Activated CD8-positive, alpha-beta memory T cell treated with anti-CD3 and anti-CD28 coated beads, Interleukin-2, amount 50 U/mL, for 4 hours (primary cell): ENCODE data around the gene KAZN.

Experiments used
- DNase-seq: peaks from one replicate; pipeline ENCODE4 v3.0.0-alpha.2; 2020

Gene KAZN

DNA sequence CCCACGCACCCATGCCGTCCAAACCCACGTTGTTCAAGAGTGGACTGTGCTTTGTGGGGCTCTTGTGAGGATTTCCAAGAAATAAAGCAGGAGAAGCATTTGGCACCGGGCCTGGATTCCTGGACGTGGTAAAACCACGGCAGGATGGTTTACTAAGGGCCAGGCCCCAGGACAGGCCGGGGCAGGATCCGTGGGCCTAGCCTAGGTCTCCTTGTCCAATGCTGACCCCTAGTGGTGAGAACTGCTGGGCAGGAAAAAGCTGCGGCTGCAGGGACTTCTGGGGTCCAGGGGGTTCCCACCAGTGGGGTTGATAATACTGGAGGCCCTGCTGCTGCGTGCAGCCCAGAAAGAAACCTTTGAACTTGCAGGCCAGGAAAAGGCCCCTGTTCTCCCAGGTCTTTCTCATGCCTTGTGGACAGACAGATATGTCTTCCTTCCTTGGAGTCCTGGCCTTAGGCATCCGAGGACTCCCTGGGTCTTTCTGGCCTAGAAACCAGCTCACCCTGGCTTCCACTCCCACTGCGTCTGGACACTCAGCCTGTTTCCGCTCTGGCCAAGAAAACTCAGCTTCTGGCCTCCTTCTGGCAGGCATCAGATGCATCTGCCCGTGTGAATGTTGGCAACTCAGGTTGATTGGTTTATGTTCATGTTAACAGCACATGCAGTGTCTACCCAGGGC lies 448.1 kb downstream of the KAZN start:
- peak; percentile 52 for DNase-seq

DNA sequence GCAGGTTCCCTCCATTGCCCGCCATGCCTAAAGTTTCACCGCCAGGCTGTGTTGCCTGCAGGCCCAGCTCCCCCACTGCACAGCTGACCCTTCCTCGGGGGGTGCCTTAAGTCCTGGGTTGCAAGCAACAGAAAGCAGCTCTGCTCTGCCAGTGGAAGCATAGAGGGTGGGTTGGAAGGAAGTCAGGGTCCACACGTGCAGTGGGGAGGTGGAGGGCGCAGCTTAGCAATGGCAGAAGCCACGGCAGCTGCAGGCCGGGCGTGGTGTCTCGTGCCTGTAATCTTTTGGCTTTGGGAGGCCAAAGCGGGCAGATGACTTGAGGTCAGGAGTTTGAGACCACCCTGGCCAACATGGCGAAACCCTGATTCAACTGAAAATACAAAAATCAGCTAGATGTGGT lies 448.8 kb downstream of the KAZN start:
- DNase-seq = no peak

DNA sequence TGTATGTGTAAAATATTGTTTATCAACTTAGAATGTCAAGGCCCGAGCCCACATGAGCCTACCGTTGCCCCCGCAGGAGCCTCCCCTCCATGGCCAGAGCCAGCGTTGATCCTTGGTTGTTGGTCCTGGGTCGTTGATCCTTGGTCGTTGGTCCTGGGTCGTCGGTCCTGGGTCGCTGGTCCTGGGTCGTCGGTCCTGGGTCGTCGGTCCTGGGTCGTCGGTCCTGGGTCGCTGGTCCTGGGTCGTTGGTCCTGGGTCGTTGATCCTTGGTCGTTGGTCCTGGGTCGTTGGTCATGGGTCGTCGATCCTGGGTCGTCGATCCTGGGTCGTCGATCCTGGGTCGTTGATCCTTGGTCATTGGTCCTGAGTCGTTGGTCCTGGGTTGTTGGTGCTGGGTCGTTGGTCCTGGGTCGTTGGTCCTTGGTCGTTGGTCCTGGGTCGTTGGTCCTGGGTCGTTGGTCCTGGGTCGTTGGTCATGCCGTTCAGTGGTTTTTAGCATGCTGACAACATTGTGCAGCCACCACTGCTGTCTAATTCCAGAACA lies 450.0 kb downstream of the KAZN start:
- DNase-seq = no peak

DNA sequence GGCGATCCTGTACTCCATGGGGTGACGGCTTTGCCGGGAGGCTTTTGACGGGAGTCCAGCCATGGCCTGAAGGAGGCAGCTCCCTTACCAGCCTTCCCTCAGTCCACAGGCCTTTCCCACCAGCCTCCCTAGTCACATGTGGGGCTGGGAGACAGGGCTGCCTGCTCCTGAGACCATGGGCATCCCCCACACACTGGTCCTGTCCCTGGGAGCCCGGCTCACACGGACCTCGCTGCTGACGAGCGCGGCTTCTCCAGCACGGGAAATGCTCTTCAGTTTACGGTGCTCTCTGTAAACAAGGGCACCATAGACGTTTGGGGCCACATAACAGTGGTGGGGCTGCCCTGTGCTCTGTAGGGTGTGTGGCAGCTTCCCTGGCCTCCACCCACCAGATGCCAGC lies 450.6 kb downstream of the KAZN start:
- no peak for DNase-seq

DNA sequence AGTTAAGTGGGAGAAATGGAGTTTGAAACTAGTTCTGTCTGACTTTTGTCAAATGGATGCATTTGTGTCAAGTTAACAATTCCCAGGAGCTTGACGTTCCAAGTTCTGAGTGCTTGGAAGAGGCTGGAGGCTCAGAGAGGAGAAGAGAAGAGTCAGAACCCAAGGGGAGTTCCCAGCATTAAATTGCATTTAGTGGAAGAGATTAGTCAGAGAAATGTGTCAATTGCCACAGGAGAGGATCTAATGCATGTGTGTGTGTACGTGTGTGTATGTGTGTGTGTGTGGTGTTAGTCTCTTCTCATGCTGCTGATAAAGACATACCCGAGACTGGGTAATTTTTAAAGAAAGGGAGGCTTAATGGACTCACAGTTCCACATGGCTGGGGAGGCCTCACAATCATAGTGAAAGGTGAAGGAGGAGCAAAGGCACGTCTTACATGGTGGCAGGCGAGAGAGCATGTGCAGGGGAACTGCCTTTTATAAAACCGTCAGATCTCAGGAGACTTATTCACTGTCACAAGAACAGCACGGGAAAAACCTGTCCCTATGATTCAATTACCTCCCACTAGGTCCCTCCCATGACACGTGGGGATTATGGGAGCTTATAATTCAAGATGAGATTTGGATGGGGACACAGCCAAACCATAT lies 453.5 kb downstream of the KAZN start:
- no peak for DNase-seq

DNA sequence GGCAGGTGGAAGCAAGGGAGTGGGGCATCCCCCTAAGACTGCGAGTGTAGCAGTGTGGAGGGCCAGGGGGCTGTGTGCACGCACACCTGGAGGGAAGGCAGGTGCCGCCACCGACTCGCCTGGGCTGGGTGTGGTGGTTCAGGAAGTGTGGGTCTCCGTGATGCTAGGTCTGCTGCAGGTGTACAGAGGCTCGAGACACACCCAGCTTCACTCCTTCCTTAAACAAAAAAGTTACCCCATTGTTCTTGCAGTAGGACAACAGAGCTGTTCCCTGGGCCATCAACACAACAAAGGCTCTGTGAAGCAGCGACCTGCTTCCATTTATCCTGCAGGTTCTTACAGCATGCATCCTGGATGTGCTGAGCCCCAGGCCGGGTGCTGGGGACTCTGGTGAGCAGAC lies 454.7 kb downstream of the KAZN start:
- DNase-seq = no peak

DNA sequence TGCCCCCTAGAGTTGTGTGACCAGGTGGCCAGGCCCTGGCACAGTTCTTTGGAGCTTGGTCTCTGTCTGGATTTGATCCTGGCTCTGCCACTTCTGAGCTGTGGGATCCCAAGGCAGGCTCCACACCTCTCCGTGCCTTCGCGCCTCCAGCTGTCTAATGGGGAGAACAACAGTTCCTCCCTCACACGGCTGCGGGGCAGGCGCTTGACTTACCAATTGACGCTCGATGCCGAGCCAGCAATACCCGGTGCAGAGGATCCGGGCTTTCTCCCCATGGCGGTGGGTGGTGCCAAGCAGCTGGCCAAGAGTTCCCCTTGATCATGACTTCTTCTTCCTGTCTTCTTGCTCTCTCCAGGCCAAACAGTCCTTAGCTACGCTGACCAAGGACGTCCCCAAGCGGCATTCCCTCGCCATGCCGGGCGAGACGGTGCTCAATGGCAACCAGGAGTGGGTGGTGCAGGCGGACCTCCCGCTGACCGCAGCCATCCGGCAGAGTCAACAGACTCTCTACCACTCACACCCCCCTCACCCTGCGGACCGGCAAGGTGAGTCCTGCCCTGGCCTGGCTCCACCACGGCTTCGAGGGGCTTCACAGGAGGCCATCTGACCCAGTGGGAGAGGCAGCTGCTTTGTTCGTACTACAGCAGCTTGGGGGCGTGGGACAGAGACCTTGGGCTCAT lies 457.4 kb downstream of the KAZN start:
- no peak for DNase-seq

DNA sequence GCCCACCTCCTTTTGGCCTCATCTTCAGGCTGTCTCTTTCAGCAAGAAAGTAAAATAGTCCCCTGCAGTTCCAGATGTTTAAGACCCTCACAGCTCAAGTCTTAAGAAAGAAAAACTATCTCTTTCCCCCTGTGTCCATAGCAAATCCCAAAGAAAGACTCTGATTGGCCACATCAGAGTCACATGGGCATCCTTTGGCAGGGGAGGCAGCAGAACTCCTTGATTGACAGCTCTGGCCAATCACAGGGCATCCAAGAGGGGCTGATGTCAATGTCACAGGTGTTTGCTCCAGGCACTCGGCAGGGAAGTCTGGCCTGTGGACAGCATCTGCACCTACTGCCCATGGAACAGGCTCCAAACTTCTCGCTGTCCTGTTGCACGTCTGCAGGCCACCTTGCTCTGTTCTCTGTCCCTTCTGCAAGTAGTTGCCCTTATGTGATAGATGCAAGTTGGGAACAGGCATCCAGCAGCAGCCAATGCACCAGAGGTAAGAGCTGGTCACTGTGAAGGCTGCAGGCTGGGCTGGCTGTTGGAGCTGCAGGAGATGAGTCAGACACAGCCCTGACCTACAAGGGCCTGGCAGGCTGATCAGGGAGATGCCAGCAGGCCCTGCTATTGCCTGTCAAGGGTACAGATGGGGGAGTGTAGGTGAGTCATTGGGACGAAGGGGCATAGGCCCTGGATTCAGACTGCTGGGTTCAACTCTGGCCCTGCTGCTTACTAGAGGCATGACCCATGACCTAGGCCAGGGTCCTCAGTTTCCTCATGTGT lies 458.2 kb downstream of the KAZN start:
- DNase-seq = no peak

DNA sequence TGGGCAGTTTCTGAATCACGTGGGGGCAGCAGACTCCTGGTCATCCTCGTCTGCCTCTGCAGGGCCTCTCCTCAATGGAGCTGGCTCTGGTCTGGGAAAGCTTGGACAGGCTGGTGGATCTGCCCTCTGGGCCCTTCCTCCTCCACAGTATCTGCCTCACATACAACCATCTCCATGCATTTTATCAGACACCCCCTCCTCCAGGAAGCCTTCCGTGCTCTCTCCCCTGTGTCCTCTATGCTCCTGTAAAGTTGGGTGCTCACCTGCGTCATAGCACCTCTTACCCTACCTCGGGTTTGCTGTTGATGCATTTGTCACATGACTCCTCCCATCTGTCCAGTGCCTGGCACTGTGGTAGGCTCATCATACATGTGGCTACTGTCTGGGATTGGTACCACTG lies 459.3 kb downstream of the KAZN start:
- no peak for DNase-seq

DNA sequence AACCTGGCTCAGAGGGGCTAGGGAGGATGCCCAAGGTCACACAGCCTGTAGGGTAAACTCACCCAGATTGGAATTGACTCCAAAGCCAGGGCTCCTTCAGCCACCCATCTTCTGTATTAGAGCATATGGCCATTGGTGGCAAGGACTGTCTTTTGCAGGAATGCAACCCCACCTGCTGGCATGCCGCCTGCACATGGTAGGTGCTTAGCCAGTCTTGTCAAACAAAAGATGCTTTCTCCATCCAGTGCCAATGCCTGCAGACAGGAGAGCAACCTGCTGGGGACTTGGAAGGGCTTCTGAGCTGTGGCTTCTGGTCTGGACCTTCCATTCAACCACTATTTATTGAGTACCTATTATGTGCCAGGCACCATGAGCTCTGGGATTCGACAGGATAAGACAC lies 459.8 kb downstream of the KAZN start:
- no peak for DNase-seq

DNA sequence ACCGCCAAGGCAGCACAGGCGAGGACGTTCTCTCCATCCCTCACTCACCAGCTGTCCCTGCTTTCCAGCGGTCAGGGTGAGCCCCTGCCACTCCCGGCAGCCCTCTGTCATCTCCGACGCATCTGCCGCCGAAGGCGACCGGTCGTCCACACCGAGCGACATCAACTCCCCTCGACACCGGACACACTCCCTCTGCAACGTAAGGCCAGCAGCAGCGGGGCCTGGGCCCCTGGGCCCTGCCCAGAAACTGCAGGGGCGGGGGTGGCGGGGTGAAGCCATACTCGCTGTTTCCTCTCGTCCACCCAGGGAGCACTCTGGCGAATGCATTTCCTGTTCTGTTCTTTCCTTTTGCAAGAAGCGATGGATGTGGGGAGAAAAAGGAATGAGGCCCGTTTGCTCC lies 461.6 kb downstream of the KAZN start:
- DNase-seq = no peak

DNA sequence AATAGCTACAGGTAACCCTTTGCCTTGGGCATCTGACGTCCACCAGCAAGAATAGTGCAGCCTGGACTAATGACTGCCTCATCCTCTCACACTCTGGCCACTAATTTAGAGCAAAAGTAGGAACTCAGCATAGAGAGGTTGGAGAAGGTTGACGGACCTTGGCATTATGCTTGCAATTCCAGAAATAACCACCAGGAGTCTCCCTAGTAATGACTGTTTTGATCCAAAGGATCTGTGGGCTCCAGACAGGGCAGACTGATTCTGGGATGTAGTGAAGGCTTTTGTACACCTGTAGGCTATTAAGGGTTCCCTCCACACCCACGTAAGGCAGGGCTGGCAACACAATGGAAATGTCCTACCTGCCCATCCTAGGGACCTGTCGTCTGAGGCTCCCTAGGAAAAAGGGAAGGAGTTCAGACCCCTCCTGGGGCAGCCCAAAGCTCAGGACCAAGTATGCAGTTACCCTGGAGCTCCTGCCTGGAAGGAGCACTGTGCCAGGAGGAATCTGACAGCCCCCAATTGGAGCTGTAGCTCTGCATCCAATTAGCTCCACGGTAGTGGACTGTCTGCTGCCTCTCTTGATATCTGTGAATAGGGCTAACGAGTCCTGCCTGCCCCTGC lies 464.1 kb downstream of the KAZN start:
- DNase-seq = no peak

DNA sequence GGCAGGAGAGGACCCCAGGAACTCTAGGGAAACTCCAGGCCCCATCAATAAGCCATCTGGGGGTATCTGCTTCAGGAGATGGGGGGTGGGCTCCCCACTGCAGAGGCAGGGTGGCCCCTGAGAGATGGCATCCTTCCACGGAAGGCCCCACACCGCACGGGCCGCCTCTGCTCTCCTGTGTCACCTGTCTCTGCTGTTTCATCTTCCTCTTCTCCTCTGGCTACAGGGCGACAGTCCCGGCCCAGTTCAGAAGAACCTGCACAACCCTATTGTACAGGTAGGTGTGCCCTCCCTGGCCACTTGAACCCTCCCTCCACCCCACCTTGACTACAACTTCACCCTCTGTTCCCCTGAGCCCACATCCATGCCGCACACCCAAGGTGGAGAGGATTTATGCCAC lies 464.9 kb downstream of the KAZN start:
- no peak for DNase-seq

DNA sequence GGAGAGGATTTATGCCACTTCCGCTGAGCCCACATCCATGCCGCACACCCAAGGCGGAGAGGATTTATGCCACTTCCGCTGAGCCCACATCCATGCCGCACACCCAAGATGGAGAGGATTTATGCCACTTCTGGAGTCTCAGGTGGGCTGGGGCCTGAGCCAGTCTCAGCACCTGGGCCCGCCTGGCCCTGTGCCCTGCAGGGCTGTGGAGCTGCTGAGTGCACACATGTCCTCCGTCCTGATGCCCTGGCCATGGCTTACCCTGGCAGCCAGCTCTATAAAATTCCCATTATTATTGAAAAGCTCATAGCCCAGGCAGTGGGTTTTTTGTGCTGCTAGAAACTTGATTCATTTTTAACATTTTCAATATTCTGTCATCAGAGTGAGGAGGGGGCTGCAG lies 465.3 kb downstream of the KAZN start:
- no peak for DNase-seq

DNA sequence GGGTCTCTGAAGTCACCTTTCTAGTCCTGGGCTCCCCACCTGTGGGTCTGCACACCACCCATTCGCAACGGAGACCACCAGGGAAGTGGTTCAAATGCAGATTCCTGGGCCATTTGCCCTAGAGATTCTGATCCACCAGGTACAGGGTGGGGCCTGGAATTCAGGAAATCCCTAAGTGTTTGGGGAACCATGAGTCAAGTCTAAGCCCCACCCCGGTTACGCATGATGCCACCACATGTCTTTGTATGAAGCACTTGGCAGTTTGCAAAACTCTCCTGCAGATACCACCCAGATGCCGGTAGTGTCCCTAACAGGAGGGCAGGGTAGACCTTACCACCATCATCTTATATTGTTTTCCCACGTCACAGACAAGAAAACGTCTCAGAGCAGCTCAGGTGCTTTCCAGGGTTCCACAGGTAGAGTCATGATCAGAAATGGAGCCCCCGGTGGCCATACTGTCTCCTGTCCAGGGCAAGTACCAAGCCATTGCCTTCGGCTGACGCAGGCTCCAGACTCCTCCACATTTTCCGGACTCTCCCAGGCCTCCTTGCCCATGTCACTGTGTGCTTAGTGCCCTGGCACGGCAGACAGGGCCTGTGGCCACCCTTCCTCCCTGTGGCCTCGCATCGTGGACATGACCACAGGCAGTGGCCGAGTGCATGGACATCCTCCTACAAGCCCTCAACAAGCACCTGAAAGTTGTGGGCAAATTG lies 465.9 kb downstream of the KAZN start:
- DNase-seq = no peak

DNA sequence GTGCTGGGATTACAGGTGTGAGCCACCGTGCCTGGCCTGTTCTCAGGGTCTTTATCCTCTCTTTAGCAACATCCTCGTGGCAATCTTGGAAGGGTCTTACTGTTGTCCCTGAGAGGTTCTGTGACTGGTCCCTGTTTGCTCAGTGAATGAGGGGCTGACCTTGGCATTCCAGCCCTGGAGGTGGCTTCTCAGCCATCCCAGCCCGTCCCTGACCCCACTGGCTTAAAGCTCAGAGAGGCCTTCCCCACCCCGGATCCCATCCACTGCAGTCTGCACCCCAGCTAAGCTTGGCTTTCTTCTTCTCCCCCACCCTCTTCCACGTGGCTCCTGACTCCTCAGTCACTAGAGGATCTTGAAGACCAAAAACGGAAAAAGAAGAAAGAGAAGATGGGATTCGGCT lies 466.8 kb downstream of the KAZN start:
- no peak for DNase-seq

DNA sequence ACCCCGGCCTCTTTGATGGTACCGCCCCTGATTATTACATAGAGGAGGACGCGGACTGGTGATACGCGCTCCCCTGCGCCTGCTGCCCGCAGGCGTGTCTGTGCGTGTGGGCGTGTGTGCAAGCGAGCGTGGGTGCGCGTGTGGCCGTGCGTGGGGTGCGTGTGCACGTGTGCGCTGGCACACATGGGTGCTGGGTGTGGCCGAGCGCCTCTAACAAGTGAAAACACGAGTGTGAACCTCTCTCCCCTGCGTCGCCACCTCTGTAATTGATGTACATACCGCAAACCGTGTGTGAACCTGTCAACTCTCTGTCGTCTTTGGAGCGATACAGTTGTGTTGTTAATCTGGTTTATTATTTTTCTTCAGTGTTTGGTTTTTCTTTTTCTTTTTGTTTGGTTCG lies 467.3 kb downstream of the KAZN start:
- no peak for DNase-seq

DNA sequence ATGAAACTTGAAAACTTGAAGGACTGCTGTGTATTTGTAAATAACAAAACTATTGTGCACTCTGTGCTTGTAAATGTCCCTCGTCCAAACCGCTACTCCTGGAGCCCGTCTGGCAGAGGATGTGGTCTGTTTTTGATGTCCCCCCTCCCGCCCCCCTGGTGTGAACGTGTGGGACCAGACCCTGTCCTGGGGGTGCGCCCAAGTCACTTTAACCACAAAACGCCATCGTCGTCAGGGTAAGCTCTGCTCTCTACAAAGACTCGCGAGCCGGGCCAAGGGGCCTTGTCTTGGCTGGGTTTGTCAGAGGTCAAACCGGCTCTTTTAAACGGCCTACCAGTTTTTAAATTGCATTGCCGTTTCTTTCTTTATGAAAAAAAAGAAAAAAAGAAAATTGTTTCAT lies 467.7 kb downstream of the KAZN start:
- DNase-seq = no peak

DNA sequence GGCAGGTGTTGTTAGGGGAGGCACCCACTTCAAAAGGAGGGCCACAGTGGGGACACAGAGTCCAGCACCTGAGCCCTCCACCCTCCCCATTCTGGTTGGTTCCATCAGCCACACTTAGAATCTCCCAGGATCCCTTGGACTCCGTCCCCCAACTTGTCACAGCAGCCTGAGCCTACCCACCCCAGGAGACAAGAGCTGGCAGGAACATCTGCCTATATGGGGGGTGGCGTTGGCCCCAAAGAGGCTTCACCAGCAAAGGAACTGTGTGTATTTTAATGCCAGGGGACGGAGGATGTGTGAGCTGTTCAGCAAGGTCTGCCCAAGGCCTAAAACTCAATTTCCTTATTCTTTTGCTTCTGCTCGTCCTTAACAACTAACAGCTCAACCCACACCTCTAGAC lies 468.7 kb downstream of the KAZN start:
- DNase-seq = no peak

DNA sequence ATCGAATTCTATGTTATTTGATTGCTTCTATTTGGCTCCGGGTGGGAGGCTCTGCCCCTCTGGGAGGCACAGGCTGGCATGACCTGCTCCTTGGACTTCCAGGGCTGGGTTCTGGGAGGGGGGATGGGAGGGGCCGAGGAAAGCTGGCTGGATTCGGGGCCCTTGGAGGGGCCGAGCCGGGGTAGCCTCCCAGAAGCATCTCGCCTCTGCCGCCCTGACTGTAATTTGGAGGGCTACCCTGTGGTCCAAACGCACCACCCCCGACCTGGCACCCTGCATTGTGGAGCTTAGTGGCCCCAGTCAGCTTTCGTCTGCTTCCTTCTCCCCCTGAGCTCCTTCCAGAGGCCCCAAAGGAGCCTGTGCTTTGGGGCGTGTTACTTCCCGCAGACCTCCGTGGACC lies 469.7 kb downstream of the KAZN start:
- no peak for DNase-seq

DNA sequence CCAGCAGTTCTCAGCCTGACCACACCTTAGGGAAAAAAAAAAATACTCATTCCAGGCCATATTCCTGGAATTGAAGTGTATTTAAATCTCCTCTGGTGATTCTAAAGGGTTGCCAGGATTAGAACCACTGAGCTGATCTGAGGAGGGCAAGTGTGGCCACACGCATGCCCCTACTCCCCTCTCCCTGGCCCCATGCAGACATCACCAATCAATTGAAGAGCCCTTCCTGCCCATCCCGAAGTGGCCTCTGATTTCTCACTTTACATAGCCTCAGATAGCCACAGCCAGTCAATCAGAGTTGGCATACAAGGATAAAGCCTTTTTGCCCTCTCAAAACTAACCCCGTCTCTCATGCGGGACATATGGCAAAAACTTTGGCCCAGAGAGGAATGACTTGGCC lies 470.5 kb downstream of the KAZN start:
- DNase-seq = no peak

DNA sequence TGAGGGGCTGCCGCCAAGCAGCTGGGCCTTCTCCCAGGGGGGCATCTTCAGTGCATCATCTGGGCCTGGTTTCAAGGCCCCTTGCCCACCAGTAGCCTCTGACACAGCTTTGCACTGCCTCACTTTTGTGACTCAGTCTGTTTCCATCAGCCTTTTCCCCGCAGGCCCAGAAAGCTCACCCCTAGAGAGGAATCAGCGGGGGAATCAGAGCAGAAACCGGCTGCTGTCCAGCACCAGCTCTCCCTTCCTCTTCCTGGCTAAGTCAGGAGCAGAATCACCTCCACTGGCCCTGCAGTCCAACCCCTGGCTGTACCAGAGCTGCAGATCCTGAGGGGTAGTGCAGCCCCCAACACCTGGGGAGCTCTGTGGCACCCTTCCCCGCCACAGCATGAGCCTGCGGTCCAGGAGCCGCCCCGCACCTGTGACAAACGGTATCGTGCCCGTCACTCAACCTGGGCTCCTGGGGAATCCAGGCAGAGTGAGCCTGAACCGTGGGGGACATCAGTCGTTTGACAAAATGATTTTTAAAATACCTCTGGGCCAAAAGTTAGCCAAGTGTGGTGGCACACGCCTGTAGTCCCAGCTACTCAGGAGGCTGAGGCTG lies 471.8 kb downstream of the KAZN start:
- no peak for DNase-seq
